Left ventricle myocardium inferior (tissue), 1 donor: ENCODE measurements around the gene CNIH3. TPM values are rescaled to one million over a fixed set of nuclear protein-coding genes. Genes with fewer than 3 reads are reported as not detected.

Experiments
- DNase-seq: peaks from one replicate; pipeline ENCODE4 v3.0.0-alpha.2; 2020
- H3K27ac ChIP-seq: fragments of 200-600 bp; replicated peaks from 2 replicates; pipeline ENCODE4 v1.8.0; 2021
- H3K27me3 ChIP-seq: fragments of 200-600 bp; 2 replicates; pipeline ENCODE4 v1.8.0; 2021; ENCODE audit warnings: low read depth
- H3K36me3 ChIP-seq: fragments of 200-600 bp; 2 replicates; pipeline ENCODE4 v1.8.0; 2021
- H3K4me1 ChIP-seq: fragments of 200-600 bp; 2 replicates; pipeline ENCODE4 v1.8.0; 2021
- H3K4me3 ChIP-seq: fragments of 200-600 bp; 2 replicates; pipeline ENCODE4 v1.8.0; 2021; ENCODE audit warnings: mild to moderate bottlenecking, moderate library complexity
- H3K9me3 ChIP-seq: fragments of 200-600 bp; replicated peaks from 2 replicates; pipeline ENCODE4 v1.8.0; 2021
- CTCF ChIP-seq: fragments of 200-600 bp; IDR thresholded peaks from 2 replicates; pipeline ENCODE4 v1.8.0; 2021; ENCODE audit warnings: antibody characterized with exemption, mild to moderate bottlenecking, borderline replicate concordance
- intact Hi-C: fragments of 100-400 bp; cut with micrococcal nuclease; formaldehyde crosslinking; loops from one replicate; pipeline ENCODE4 v1.11.0; 2022
- total RNA-seq: library from RNA; stranded (reverse); fragmentation: NEBNext Ultra II Directional; extraction: Animal tissue kit (Norgen Biotek cat#: 25700); gene quantifications from one replicate; pipeline ENCODE4 v1.2.1, GENCODE V29; 2021
- donor health status: DM: no; HTN: yes; CAD: no; lungs with severe emphysema.

Gene CNIH3
- total RNA-seq, 1 donor from 2014 or later = 1.1 TPM

- Histone ChIP-seq H3K4me1 (peaks cover 13% of the 10 kb centered on the region), H3K36me3 (no peaks in the 10 kb centered on the region), H3K9me3 (no peaks in the 10 kb centered on the region), H3K27me3 (peaks cover 18% of the 10 kb centered on the region), H3K27ac (no peak overlapping the region), H3K4me3 (no peak overlapping the region)
- DNase-seq = no peak
- TF ChIP-seq CTCF = no peak
- intact Hi-C loops = no loop called here
Measured at GRCh38 chr1:224739303-224739996, 123.3 kb downstream of the CNIH3 start.

- intact Hi-C loops = no loop called here
- Histone ChIP-seq H3K36me3 (no peaks in the 10 kb centered on the region), H3K4me1 (peaks cover 13% of the 10 kb centered on the region), H3K4me3 (no peak overlapping the region), H3K27ac (no peak overlapping the region), H3K9me3 (no peaks in the 10 kb centered on the region), H3K27me3 (peaks cover 18% of the 10 kb centered on the region)
- DNase-seq = no peak
- no peak for TF ChIP-seq CTCF
Measured at GRCh38 chr1:224739997-224740684, 124.0 kb downstream of the CNIH3 start.

- Histone ChIP-seq H3K27ac (no peak overlapping the region), H3K36me3 (no peaks in the 10 kb centered on the region), H3K27me3 (peaks cover 19% of the 10 kb centered on the region), H3K9me3 (no peaks in the 10 kb centered on the region), H3K4me3 (no peak overlapping the region), H3K4me1 (peaks cover 13% of the 10 kb centered on the region)
- TF ChIP-seq CTCF = no peak
- intact Hi-C loops = no loop called here
- DNase-seq = no peak
Measured at GRCh38 chr1:224740685-224741052, 124.6 kb downstream of the CNIH3 start.

GRCh38 chr1:224742349-224742748 is 126.2 kb downstream of the CNIH3 start:
- Histone ChIP-seq H3K4me1 (peaks cover 8% of the 10 kb centered on the region), H3K36me3 (no peaks in the 10 kb centered on the region), H3K27ac (no peak overlapping the region), H3K4me3 (no peak overlapping the region), H3K27me3 (peaks cover 28% of the 10 kb centered on the region), H3K9me3 (no peaks in the 10 kb centered on the region)
- intact Hi-C loops = no loop called here
- DNase-seq = no peak
- TF ChIP-seq CTCF = no peak

- TF ChIP-seq CTCF = no peak
- intact Hi-C loops = no loop called here
- H3K4me3 ChIP-seq = no peak overlapping the region
- H3K9me3 ChIP-seq = no peaks in the 10 kb centered on the region
- H3K4me1 ChIP-seq = no peaks in the 10 kb centered on the region
- DNase-seq = no peak
- no peak overlapping the region for H3K27ac ChIP-seq
- H3K36me3 ChIP-seq = no peaks in the 10 kb centered on the region
- peaks cover 28% of the 10 kb centered on the region for H3K27me3 ChIP-seq
Measured at GRCh38 chr1:224743608-224744164, 127.6 kb downstream of the CNIH3 start.
